Vagina (tissue), 2 donors: ENCODE data around the gene ABCB8.

Experiments used
- CTCF ChIP-seq, 3 experiments: fragments of 450-650 bp in 2 of 3; fragments of 200-600 bp in 1 of 3; sonication (generic) in 1 of 3; IDR thresholded peaks; one replicate each; pipeline ENCODE4 v1.5.1; 2017 to 2019; ENCODE audit warnings: antibody characterized with exemption in 3 of 3, mild to moderate bottlenecking in 2 of 3, moderate library complexity in 2 of 3
- POLR2A ChIP-seq, 2 donors: fragments of 450-650 bp; IDR thresholded peaks; one replicate each; pipeline ENCODE4 v1.6.1; 2017; ENCODE audit warnings: antibody characterized with exemption in 2 of 2, mild to moderate bottlenecking in 2 of 2, moderate library complexity in 2 of 2
- POLR2AphosphoS5 ChIP-seq, 2 donors: sonication (generic); formaldehyde crosslinking; IDR thresholded peaks; one replicate each; pipeline ENCODE4 v1.9.0; 2017; ENCODE audit warnings: antibody characterized with exemption in 2 of 2, mild to moderate bottlenecking in 2 of 2, low read depth in 1 of 2; ENCODE audit not compliant: insufficient read depth in 1 of 2

DNA sequence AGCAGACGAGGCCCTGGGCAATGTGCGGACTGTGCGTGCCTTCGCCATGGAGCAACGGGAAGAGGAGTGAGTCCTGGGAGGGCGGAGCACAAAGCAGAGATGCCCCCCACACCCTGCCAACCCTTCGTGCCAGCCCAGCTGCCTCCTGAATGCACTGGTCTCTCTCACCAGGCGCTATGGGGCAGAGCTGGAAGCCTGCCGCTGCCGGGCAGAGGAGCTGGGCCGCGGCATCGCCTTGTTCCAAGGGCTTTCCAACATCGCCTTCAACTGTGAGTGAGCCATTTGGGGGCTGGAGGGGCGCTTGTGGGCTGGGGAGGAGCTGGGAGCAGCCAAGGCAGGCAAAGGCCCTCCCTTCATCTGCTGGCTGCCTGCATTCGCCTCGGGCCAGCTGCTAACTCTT is 7.7 kb downstream of the ABCB8 start:
- no peak for TF ChIP-seq CTCF (IDR thresholded peaks at IDR 0.05)
- TF ChIP-seq POLR2AphosphoS5 (IDR thresholded peaks at IDR 0.05; ENCODE audit: insufficient read depth in 1 of 2, low read depth in 1 of 2) = no peak
- TF ChIP-seq POLR2A (IDR thresholded peaks at IDR 0.05) = no peak
